GM23338 (cell line): ENCODE results near the gene PDE7B. TPM values are rescaled to one million over a fixed set of nuclear protein-coding genes. Genes with fewer than 3 reads are reported as not detected.

Experiments
- ATAC-seq: fragments of 200-7000 bp; cut with Tn5 transposase; 3 replicates; pipeline ENCODE4 v1.9.1; 2020
- DNase-seq: peaks from one replicate; pipeline ENCODE4 v3.0.0-alpha.2; 2015; ENCODE audit warnings: low spot score
- H2AFZ ChIP-seq: fragments of 200-600 bp; sonication (generic); 2 replicates; pipeline ENCODE4 v1.8.0; 2016; ENCODE audit warnings: antibody characterized with exemption, mild to moderate bottlenecking, moderate library complexity
- H3F3A ChIP-seq: fragments of 200-600 bp; sonication (generic); replicated peaks from 2 replicates; pipeline ENCODE4 v1.8.0; 2017; ENCODE audit warnings: antibody characterized with exemption, mixed run types, low read depth
- H3K27ac ChIP-seq: fragments of 200-600 bp; sonication (generic); 2 replicates; pipeline ENCODE4 v1.6.1; 2016; ENCODE audit warnings: low read depth
- H3K27me3 ChIP-seq: fragments of 200-600 bp; sonication (generic); 2 replicates; pipeline ENCODE4 v1.8.0; 2016; ENCODE audit warnings: mild to moderate bottlenecking, mixed run types, moderate library complexity; ENCODE audit not compliant: insufficient read depth
- H3K36me3 ChIP-seq: fragments of 200-600 bp; sonication (generic); 2 replicates; pipeline ENCODE4 v1.8.0; 2016; ENCODE audit warnings: mild to moderate bottlenecking; ENCODE audit not compliant: insufficient read depth
- H3K4me1 ChIP-seq: fragments of 200-600 bp; sonication (generic); 2 replicates; pipeline ENCODE4 v1.8.0; 2016; ENCODE audit warnings: mild to moderate bottlenecking, moderate library complexity; ENCODE audit not compliant: insufficient read depth
- H3K4me2 ChIP-seq: fragments of 200-600 bp; sonication (generic); 2 replicates; pipeline ENCODE4 v1.7.1; 2017; ENCODE audit warnings: mixed run types
- H3K4me3 ChIP-seq: fragments of 200-600 bp; sonication (generic); 2 replicates; pipeline ENCODE4 v1.6.1; 2016; ENCODE audit warnings: mixed run types
- H3K79me2 ChIP-seq: fragments of 200-600 bp; sonication (generic); replicated peaks from 2 replicates; pipeline ENCODE4 v1.8.0; 2017; ENCODE audit warnings: mild to moderate bottlenecking; ENCODE audit not compliant: insufficient read depth
- H3K9me2 ChIP-seq: fragments of 200-600 bp; sonication (generic); 2 replicates; pipeline ENCODE4 v1.8.0; 2017; ENCODE audit not compliant: insufficient read depth
- H4K20me1 ChIP-seq: fragments of 200-600 bp; sonication (generic); replicated peaks from 2 replicates; pipeline ENCODE4 v1.8.0; 2017; ENCODE audit warnings: mild to moderate bottlenecking; ENCODE audit not compliant: insufficient read depth
- H3K27ac Mint-ChIP-seq: 2 replicates; pipeline ENCODE4 v1.8.0; 2020; ENCODE audit warnings: inconsistent platforms, mild to moderate bottlenecking, moderate library complexity, mixed read lengths
- H3K27me3 Mint-ChIP-seq: 3 replicates; pipeline ENCODE4 v1.8.0; 2022; ENCODE audit warnings: low read depth, mild to moderate bottlenecking, moderate library complexity, mixed read lengths, inconsistent platforms; ENCODE audit not compliant: insufficient read depth, poor library complexity
- H3K36me3 Mint-ChIP-seq: 3 replicates; pipeline ENCODE4 v1.8.0; 2021; ENCODE audit warnings: low read depth, mild to moderate bottlenecking, inconsistent platforms, moderate library complexity, mixed read lengths
- H3K4me1 Mint-ChIP-seq: 3 replicates; pipeline ENCODE4 v1.8.0; 2020; ENCODE audit warnings: mild to moderate bottlenecking, inconsistent platforms, mixed read lengths
- H3K4me3 Mint-ChIP-seq: 3 replicates; pipeline ENCODE4 v1.8.0; 2021; ENCODE audit warnings: moderate library complexity, mild to moderate bottlenecking, inconsistent platforms, mixed read lengths
- H3K9me3 Mint-ChIP-seq: 3 replicates; pipeline ENCODE4 v1.8.0; 2020; ENCODE audit warnings: moderate library complexity, mild to moderate bottlenecking, inconsistent platforms, mixed read lengths
- CREB1 ChIP-seq: fragments of 250-450 bp; sonication (Bioruptor Pico); IDR thresholded peaks from 2 replicates; pipeline ENCODE4 v1.5.0; 2020; ENCODE audit warnings: low read depth, mild to moderate bottlenecking, moderate library complexity
- CTCF ChIP-seq, 2 experiments: fragments of 200-600 bp in 1 of 2; sonication (generic) in 1 of 2; conservative IDR thresholded peaks; 2 replicates each; pipeline versions ENCODE4 v1.5.1 to v1.6.1; 2016 to 2017; ENCODE audit warnings: antibody characterized with exemption in 2 of 2, low read depth in 2 of 2, mild to moderate bottlenecking in 2 of 2, moderate library complexity in 1 of 2
- ETS1 ChIP-seq: IDR thresholded peaks from 2 replicates; pipeline ENCODE4 v1.6.1; 2016; ENCODE audit warnings: antibody characterized with exemption
- EZH2 ChIP-seq: fragments of 200-600 bp; sonication (generic); IDR thresholded peaks from one replicate; pipeline ENCODE4 v1.8.0; 2017; ENCODE audit warnings: antibody characterized with exemption, mild to moderate bottlenecking, low read depth; ENCODE audit not compliant: unreplicated experiment
- EZH2phosphoT487 ChIP-seq: fragments of 200-600 bp; sonication (generic); IDR thresholded peaks from one replicate; pipeline ENCODE4 v1.8.1; 2018; ENCODE audit warnings: antibody characterized with exemption; ENCODE audit not compliant: unreplicated experiment
- JUNB ChIP-seq: IDR thresholded peaks from one replicate; pipeline ENCODE4 v1.6.1; 2016; ENCODE audit warnings: antibody characterized with exemption; ENCODE audit not compliant: unreplicated experiment
- NANOG ChIP-seq: IDR thresholded peaks from 2 replicates; pipeline ENCODE4 v1.6.1; 2016; ENCODE audit warnings: antibody characterized with exemption, borderline replicate concordance
- POLR2AphosphoS5 ChIP-seq: IDR thresholded peaks from 2 replicates; pipeline ENCODE4 v1.6.1; 2016; ENCODE audit warnings: antibody characterized with exemption, low read depth
- REST ChIP-seq: IDR thresholded peaks from one replicate; pipeline ENCODE4 v1.6.1; 2018; ENCODE audit warnings: antibody characterized with exemption; ENCODE audit not compliant: unreplicated experiment
- STAT1 ChIP-seq: IDR thresholded peaks from one replicate; pipeline ENCODE4 v1.6.1; 2016; ENCODE audit warnings: antibody characterized with exemption; ENCODE audit not compliant: unreplicated experiment
- ZNF114 ChIP-seq: fragments of 250-450 bp; sonication (Bioruptor Pico); IDR thresholded peaks from 2 replicates; pipeline ENCODE4 v1.5.0; 2020; ENCODE audit warnings: mild to moderate bottlenecking, moderate library complexity
- ZNF331 ChIP-seq: fragments of 250-450 bp; sonication (Bioruptor Pico); IDR thresholded peaks from 2 replicates; pipeline ENCODE4 v1.5.0; 2020; ENCODE audit warnings: low read depth, mild to moderate bottlenecking, moderate library complexity
- ZNF462 ChIP-seq: fragments of 250-450 bp; sonication (Bioruptor Pico); IDR thresholded peaks from 2 replicates; pipeline ENCODE4 v1.5.0; 2020; ENCODE audit warnings: mild to moderate bottlenecking, moderate library complexity
- polyA plus RNA-seq: library from polyadenylated mRNA; unstranded; fragments of >200 nt; fragmentation: Nextera tagmentation; extraction: Ambion mirVana; gene quantifications from 2 replicates; pipeline ENCODE4 v1.2.1, GENCODE V29; 2016
- total RNA-seq: library from RNA; depleted of rRNA; stranded (reverse); fragments of >200 nt; shearing (Covaris generic); gene quantifications from 2 replicates; pipeline ENCODE4 v1.2.3, GENCODE V29; 2014

Gene PDE7B
- total and polyA plus RNA-seq, 2 experiments from 2014 or later: 0.07 TPM; not detected in 1

GRCh38 chr6:135801755-135802465 is 49.6 kb upstream of the PDE7B start:
- Histone ChIP-seq H3K36me3 (no peaks in the 10 kb centered on the region), H3K27ac (no peak overlapping the region), H3K4me3 (no peak overlapping the region), H3K4me1 (peaks cover 9% of the 10 kb centered on the region), H2AFZ (no peak overlapping the region), H3K9me2 (no peaks in the 10 kb centered on the region), H3K79me2 (no peaks in the 10 kb centered on the region), H3K4me2 (no peak overlapping the region), H3K27me3 (no peaks in the 10 kb centered on the region), H3F3A (no peaks in the 10 kb centered on the region), H4K20me1 (no peaks in the 10 kb centered on the region)
- Mint-ChIP-seq H3K9me3 (no peaks in the 10 kb centered on the region), H3K27ac (no peak overlapping the region), H3K36me3 (no peaks in the 10 kb centered on the region), H3K4me3 (no peak overlapping the region), H3K27me3 (no peaks in the 10 kb centered on the region), H3K4me1 (peaks cover 14% of the 10 kb centered on the region)
- no peak for DNase-seq
- TF ChIP-seq REST (no peak), CTCF (conservative IDR thresholded peaks at IDR 0.05; ENCODE audit: low read depth in 2 of 2) (no peak), EZH2 (no peak), ETS1 (no peak), EZH2phosphoT487 (no peak), STAT1 (no peak), CREB1 (CRISPR knock-in tag) (no peak), POLR2AphosphoS5 (no peak), ZNF331 (no peak), ZNF462 (CRISPR knock-in tag) (no peak), ZNF114 (no peak), JUNB (no peak), NANOG (no peak)
- ATAC-seq: no peak
